Measurements from ENCODE around the gene FOS.

DNA sequence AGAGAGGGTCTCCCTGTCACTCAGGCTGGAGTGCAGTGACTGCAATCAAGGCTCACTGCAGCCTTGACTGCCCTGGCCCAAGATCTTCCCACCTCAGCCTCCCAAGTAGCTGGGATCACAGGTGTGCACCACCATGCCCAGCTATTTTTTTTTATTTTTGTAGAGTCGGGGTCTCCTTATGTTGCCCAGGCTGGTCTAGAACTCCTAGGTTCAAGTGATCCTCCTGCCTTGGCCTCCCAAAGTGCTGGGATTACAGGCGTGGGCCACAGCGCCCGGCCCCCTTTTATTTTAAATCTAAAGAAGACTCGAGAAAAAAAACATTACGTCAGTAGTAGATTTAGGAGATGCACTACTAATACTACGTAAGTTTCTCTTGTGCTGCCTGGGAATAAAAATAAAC, 14.3 kb downstream of the FOS start:
- no peak for TF ChIP-seq RXRA (IDR thresholded peaks at IDR 0.05; ENCODE audit: insufficient read depth, low read depth, low read length)
- no peak for TF ChIP-seq CTCF (IDR thresholded peaks at IDR 0.05; ENCODE audit: control extremely low read depth in 1 of 3, insufficient read depth in 1 of 3, low read depth in 1 of 3, low read length in 3 of 3)
- no peak for TF ChIP-seq EP300 (IDR thresholded peaks at IDR 0.05; ENCODE audit: borderline replicate concordance in 1 of 2, low read depth in 2 of 2, low read length in 2 of 2)
- no peak for TF ChIP-seq EZH2 (IDR thresholded peaks at IDR 0.05; ENCODE audit: low read depth, low read length, severe bottlenecking)
- TF ChIP-seq TBP (IDR thresholded peaks at IDR 0.05; ENCODE audit: low read depth, low read length): no peak
- TF ChIP-seq GABPA (IDR thresholded peaks at IDR 0.05; ENCODE audit: borderline replicate concordance, insufficient read depth, low read length): no peak
